ENCODE data around the gene SHROOM3.
A peak's percentile ranks its signal among the peaks of the same experiment; 100 is the strongest.
"Not testable (repeated sequence)": the region's sequence is repeated elsewhere in the genome, so short reads cannot be mapped to it uniquely, and the experiment has no call there.

SHROOM3 gene

DNA sequence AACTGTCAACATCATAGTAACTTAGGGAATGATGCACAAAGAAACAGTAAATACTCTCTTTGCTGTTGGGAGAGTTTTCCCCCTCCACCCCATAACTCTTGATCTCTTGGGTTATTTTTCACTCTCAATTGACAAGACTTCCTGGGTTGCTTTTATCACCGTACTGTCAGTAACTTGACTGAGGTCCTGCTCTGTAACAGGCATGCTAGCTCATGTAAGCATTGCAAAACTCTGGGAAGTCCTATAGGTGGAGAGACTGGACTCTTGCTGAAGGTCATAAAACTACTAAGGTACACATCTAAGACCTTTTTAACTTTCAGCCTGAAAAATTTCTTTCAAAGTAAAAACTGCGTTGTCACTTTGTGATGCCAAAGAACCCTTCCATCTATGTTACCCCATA, 10.9 kb downstream of the SHROOM3 start:
- DNase-seq (ENCODE audit: low spot score) = no peak

DNA sequence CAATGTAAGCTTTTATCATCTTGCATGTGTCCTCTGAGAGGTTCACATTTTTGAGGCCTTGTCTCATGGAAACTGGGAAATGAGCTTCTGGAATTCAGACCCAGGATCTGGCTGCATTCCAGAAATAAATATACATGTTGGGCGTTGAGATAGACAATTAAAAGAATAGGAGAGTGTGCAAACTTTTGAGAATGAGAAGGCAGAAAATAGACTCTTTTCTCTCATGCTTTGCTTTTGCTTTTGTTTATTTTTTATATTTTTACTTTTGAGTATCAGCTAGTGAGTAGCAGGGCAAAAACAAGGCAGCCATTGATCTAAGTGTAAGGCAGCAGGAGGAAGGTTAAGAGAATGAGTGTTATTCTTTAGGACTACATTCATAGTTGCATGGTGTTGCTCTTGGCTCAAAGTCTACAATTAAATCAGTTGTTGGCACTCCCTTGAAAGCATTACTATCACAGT, 12.4 kb downstream of the SHROOM3 start:
- DNase-seq (ENCODE audit: low spot score) = peak; percentile 58

DNA sequence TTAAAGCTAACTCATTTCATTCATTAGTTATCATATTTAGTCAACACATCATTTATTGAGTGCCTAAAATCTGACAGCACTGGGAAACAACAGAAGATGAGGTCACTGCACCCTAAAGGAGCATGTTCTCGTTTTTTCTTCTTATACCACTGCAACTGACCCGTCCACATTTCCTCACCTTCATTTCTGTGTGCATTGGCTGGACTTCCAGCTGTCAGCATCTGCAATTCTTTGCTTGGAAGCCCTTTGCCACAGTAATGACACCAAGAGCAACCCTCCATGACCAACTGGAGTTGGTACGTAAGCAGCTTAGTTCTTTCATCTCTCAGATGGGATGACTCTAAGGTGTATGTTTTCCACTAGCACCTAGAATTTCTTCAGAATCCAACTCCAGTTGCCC, 13.2 kb downstream of the SHROOM3 start:
- DNase-seq (ENCODE audit: low spot score) = no peak

DNA sequence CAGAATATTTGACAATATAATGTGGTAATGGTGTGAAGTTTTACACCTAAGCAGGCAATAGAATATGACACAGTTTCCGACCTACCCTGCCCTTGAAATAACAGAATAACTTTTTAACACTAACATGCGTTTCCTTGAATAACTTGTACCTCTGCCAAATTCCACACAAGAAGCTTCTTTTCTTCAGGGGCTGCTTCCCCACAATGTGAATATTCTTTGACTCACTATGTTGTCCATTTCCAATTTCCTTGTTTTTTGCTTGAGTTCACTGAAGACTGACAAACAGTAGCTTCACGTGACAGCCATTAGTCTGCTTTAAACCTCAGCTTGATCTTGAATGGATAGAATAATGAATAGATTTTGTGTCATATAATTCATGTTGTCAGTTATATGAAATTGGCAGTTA, 14.3 kb downstream of the SHROOM3 start:
- DNase-seq (ENCODE audit: low spot score) = no peak

DNA sequence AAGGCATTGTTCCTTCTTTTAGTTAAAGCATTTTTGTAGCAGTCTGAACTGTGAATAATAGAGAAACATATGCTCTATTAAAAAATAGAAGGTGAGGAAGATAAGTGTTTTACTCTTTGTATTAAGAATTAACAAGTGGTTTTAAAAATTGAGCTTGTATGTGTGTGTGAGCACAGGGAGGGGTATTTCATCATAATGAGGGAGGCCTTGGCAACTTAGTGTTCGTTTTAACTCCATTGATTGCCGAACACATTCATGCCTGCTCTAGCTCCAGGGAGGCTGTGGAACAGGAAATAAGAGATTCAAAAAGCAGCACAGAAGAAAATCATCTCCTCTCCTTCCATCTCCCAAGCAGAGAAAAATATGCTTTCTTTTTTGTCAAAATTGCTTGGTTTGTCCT, 14.8 kb downstream of the SHROOM3 start:
- DNase-seq (ENCODE audit: low spot score) = no peak

DNA sequence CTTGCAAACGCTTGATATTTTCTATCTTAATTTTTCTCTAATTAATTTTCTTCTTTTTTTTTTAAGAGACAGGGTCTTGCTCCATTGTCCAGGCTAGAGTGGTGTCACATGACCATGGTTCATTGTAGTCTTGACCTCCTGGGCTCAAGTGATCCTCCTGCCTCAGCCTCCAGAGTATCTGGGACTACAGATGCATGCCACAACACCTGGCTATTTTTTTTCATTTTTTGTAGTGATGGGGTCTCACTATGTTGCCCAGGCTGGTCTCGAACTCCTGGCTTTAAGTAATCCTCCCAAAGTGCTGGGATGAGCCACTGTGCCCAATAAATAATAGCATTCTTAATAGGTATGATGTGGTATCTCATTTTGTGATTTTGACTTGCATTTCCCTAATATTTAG, 18.2 kb downstream of the SHROOM3 start:
- no peak for DNase-seq (ENCODE audit: low spot score)

DNA sequence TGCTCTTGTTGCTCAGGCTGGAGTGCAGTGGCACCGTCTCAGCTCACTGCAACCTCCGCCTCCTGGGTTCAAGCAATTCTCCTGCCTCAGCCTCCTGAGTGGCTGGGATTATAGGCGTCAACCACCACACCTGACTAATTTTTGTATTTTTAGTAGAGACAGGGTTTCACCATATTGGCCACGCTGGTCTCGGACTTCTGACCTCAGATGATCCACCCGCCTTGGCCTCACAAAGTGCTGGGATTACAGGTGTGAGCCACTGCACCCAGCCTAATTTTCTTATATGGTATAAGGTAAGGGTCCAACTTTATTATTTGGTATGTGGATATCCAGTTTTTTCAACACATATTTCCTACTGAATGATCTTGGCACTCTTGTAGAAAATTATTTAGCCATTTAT, 19.0 kb downstream of the SHROOM3 start:
- DNase-seq (ENCODE audit: low spot score) = not testable (repeated sequence)

DNA sequence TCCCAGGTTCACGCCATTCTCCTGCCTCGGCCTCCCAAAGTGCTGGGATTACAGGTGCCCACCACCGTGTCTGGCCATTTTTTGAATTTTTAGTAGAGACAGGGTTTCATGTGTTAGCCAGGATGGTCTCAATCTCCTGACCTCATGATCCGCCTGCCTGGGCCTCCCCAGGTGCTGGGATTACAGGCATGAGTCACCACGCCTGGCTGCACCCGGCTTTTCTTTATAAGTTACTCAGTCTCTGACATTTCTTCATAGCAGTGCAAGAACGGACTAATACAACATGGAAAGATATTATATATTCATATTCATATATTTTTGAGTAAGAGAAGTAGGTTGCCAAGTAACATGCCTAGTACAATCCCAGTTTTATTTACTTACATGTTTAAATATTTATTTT, 22.9 kb downstream of the SHROOM3 start:
- DNase-seq (ENCODE audit: low spot score) = no peak

DNA sequence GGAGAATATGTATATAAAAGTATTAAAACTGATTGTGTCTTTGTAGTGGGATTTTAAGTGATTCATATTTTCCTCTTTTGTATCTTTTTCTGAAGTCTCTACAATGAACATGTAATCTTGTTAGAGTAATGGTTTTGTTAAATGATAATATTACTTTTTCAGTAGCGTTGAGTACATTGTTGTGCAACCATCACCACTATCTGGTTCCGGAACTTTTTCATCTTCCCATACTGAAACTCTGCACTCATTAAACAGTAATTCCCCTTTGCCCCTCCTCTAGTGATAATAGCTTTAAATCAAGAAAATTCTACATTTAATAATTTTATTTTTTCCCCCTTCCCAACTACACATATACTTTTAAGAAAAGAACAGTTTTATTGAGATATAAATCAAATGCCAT, 23.3 kb downstream of the SHROOM3 start:
- no peak for DNase-seq (ENCODE audit: low spot score)

DNA sequence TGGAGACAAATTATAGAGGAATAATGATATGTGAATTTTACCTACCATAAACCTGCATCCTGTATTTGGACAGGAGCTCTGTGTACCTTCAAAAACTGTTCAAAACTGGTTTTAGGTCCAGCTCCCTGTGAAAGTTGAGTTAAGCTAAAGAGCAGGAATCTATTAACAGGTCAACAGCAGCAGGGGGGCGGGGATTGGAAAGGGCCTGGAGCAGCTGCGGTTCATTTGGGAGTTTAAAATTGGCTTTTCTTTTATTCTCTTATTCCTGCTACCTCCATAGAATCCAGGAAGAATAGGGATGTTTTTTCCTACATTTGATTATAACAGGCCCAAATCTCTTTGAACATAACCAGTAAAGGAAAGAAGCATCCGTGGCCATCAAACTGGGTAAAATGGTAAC, 23.8 kb downstream of the SHROOM3 start:
- DNase-seq (ENCODE audit: low spot score) = no peak

DNA sequence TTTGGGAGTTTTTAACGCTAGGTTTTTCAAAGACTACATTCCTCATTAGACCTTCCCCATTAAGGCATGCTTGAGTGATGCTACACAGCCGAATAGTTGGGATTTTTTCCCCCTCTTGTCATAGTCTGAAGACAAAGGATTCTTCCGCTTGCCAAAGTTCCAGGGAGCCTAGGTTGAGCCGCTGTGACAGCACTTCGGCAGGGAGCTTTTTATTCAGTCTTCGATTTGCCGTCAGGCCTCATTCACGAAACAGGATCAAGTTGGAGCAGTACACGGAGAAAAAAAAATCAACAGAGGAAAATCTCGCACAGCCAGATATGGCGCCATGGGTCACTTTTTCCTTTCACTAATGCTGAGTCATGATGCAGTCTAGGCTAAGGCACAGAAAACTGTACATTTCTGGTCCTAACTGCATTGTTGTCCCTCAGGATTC, 24.3 kb downstream of the SHROOM3 start:
- DNase-seq (ENCODE audit: low spot score) = no peak

DNA sequence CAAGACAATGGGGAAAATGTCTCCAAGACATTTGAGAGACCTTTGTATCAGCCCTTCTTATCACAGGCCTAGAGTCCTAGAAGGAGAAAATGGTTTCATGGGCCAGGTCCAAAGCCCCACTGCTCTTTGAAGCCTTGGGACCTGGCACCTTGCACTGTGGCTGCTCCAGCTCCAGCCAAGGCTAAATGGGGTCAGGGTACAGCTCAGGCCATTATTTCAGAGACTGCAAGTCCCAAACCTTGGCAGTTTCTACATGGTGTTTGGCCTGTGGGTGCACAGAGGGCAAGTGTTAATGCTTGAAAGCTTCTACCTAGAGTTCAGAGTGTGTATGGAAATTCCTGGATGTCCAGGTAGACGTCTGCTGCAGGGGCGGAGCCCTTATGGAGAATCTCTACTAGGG, 28.5 kb downstream of the SHROOM3 start:
- DNase-seq (ENCODE audit: low spot score) = no peak

DNA sequence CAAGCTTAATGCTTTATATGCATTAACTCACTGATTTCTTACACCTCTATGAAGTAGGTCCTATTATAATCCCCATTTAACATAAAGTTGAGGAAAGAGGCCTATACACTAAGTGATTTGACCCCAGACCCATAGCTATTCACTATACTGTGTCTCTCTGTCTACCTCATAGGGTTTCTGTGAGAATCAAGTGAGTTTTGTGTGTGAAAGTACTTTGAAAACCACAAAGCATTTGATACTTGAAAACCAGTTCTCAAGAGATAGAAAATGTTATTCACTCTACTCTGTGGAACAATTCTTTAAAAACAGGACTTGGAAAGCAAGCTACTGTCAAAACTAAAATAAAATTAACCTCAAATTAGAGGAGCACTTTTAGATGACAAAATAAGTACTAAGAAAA, 35.0 kb downstream of the SHROOM3 start:
- no peak for DNase-seq (ENCODE audit: low spot score)

DNA sequence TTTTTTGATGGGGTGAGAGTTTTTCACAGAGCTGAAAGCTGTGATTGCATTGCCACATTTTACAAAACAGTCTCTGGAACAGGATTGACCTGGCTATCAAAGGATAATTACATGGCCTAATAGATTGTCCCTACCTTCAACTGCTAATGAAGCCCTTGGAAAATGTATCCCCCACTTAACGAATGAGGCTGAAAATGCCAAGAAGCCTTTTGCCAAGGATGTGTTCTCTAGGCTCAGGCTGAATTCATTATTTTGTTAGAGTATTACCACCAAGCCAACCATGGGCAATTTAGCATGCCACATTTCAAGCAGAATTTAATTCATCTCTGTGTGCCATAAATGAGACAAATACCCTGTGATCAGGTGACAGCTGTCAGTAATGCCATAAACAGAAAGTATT, 35.5 kb downstream of the SHROOM3 start:
- DNase-seq (ENCODE audit: low spot score) = no peak

DNA sequence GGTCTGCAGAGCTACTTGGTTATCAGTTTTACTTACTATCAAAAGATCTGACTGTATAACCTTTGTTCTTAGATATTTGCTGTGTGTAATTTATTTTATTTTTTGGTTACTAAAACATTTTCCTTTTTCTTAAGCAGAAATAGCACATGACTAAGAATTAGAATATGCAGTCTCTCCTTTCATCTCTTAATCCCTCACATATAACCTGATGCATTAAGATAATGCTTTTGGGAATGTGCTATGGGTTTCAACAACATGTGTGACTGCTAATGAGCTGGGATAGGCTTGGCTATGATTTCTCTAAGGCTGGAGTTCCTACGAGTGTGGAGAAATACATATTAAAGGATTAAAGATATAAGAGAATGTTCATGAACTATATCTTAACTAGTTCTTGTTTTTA, 41.5 kb downstream of the SHROOM3 start:
- no peak for DNase-seq (ENCODE audit: low spot score)

DNA sequence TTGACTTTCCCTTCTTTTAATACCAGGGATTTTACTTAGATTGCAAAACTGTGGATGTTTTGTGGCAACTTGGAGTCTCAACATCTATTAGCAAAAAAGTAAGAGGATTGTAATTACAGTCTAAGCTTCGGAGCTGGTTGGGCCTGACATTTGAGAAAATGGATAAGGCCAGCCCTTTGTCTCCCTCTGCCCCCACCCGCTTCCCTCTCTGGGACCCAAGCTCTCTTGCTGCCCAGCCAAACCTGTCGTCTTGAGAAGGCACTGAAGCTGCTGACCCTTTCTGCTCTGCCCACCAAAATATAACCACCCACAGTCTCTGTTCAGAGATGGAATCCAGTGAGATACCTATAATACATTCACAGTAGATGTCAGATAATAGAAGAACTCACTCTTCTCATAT, 49.6 kb downstream of the SHROOM3 start:
- DNase-seq (ENCODE audit: low spot score) = no peak

DNA sequence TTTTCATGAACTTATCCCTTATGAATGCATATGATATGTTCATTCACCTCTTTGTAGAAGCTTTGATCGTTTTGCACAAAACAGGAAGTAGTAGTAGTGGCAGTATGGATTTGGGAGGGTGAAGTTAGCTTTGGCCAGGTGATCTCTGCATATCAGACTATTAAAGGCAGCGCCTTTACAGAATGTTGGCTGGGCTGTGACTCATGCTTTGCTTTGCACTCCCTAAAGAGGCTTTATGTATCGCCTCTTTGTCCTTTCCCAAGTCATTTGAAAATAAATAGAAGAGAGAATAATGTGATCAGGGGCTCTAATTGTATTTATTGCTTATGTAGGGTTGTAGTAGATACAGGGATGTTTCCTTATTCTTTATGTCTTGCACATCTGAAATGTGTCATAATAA, 50.4 kb downstream of the SHROOM3 start:
- no peak for DNase-seq (ENCODE audit: low spot score)

DNA sequence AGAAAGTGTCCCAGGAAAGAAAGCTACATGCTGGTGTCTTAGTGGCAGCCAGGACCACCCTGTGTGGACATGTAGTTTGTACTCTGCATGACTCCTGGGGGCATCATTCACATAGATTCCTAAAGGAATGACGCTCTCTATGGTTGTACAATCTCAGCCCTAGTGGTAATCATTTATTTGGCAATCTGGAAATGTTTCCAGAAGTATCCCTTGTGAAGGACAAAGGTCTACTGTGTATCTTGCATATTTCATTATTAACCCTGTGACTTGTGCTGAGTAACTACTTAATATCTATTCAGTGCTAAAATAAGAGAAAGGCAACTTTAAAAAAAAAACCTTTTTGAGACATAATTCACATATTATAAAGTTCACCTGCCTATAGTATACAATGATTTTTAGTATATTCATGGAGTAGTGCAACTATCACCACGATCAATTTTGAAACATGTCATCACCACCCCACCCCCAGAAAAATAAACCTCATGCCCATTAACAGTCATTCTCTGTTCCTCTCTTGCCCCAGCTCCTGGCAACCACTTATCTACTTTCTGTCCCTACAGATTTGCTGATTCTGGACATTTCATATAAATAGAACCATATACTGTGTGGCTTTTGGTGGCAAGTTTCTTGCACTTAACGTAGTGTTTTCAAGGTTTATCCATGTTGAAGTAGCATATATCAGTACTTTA, 51.7 kb downstream of the SHROOM3 start:
- DNase-seq (ENCODE audit: low spot score) = no peak

DNA sequence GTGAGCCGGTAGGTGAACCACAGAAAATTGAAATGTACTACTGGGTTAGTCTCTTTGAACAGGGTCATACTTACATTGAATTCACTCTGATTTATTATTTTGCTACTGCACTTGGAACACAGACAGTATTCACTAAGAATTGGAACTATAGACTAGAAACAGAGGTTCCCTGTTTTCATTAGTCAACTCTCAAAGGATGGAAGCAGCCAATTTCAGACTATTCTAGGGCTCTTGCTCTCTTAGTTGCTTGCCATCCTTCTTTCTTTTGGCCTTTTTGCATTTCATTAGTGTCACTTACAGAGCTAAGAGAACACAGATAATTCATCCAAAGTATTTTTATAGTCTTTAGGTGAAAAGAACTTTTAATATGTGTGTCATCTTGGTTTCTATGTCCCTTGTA, 52.6 kb downstream of the SHROOM3 start:
- DNase-seq (ENCODE audit: low spot score) = no peak

DNA sequence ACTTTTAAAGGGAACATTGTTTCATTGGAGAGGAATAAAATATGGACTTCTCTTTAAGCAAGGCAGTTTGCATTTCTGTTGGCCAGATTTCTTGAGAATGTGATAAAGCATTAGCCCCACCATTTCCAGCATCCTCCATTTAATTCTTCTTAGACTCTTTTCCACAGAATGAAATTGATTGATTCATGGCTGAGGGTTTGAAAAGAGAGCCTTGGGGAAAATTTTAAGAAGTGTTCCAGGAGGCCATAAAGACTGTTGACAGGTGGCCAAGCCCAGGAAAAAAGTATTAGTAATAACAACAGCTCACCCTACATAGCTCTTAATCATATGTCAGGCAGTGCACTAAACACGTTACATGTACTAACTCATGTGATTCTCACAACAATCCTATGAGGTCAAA, 53.4 kb downstream of the SHROOM3 start:
- DNase-seq (ENCODE audit: low spot score) = no peak

DNA sequence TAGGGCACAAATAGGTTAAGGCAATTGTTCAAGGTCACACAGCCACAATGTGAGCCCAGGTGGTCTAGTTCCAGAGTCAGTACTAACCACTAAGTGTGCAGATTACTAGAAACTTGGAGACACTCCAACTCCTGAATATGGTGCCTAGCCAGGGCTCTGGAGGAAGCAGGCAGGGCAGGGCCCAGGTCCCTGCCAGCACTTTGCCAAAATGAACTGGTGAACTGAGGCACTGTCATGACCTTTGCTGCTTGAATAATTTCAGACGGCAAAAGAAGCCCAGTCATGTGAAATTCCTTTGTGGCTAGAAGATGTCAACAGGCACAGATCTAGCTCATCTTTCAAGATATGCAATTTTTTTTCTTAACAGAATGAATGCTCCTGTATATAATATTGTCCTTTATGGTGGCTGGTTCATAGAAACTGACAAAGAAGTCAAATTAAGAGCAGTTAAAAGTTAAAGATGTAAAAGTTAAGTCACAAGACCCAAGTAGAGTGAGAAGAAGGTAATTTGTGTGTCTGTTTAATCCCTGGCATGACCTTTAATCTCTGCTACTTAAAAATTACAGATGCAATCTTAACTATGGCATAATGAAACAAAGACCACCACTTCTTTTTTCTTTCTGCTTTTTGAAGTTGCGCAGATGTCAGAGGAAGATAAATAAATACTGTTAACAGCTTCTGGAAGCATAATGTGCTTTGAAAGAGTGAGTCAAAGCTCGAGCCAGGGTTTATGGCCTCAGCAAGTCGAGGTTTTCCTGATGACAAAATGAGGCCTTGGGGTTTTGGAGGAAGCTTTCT, 54.1 kb downstream of the SHROOM3 start:
- no peak for DNase-seq (ENCODE audit: low spot score)

DNA sequence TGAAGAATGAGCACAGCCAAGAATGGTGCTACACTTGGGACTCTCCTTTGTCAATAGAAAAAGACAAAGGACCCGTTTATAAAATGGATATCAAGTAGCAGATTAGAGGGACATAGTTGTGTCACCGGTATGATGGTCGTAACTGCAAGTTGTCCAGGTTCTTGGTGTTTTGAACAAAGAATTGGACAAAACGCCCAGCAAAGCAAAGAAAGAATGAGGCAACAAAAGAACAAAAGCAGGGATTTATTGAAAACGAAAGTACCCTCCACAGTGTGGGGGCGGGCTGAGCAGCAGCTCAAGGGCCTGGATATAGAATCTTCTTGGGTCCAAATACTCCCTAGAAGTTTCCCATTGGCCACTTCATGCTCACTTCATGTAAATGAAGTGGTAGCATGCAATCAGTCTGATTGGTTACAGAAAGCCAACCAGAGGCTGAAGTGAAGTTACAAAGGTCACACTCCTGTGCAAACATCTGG, 54.7 kb downstream of the SHROOM3 start:
- DNase-seq (ENCODE audit: low spot score) = no peak

DNA sequence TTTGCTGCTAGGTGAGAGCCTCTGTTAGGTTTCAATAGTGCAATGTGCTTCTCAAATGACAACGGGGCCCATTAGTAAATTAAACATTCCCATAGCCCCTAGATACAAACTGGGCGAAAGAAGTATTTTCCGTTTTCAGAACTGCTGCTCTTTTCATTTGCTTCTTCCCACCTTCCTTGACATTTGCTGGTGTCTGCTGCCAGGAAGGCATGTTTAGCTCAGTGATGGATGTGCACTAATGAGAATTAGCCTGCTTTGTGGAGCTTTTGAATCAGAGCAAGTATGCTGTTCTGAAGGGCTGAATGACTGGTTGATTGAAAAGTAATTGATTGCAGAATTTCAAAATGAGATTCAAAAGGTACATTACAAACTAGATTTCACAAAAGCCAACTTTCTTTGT, 57.0 kb downstream of the SHROOM3 start:
- DNase-seq (ENCODE audit: low spot score) = no peak

DNA sequence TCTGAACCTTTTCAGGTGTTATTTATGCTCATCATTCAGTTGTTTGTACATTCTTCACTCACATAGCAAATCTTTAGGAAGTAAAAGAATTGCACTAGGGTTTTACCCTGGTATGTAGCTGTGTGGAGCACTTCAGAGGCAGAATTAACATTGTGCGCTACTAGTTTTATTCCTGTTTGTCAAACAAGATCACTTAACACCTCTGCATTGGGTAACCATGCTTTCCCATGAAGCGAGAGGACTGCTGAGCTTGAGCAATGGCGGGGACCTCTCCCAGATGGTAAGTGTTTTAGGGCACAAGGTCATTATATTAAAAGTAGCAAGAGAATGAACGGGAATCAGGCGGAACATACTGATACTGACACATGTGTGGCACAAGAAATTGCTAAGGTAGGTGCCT, 59.2 kb downstream of the SHROOM3 start:
- no peak for DNase-seq (ENCODE audit: low spot score)
